ENCODE measurements around the gene DPY19L3. TPM values are rescaled to one million over a fixed set of nuclear protein-coding genes. Genes with fewer than 3 reads are reported as not detected.

The DPY19L3 gene
- total and polyA plus RNA-seq, 2 donors (not counting 1 experiment from before 2014, with no cell fraction given), result 18.8 to 24.2 TPM

GRCh38 chr19:32416749-32417456 is 11.3 kb downstream of the DPY19L3 start:
- H3K4me2 ChIP-seq (ENCODE audit: extremely low read depth, insufficient read depth, low read length), result no peak overlapping the region
- no peak for TF ChIP-seq CTCF (conservative IDR thresholded peaks at IDR 0.05 in 1 of 2, IDR thresholded peaks at IDR 0.05 in 1 of 2; ENCODE audit: low read depth in 1 of 2, low read length in 2 of 2)
- TF ChIP-seq EZH2 (IDR thresholded peaks at IDR 0.05; ENCODE audit: low read length, missing control alignments), result no peak
- peaks cover 2% of the 10 kb centered on the region for H3K36me3 ChIP-seq (ENCODE audit: control insufficient read depth, insufficient read depth, low read length)
- no peak overlapping the region for H3K9ac ChIP-seq (ENCODE audit: insufficient read depth, low read length)
- no peak overlapping the region for H3K27ac ChIP-seq (ENCODE audit: insufficient read depth, low read length)
- H3K9me3 ChIP-seq (ENCODE audit: control insufficient read depth, insufficient read depth, low read depth, low read length), result no peaks in the 10 kb centered on the region
- H3K4me1 ChIP-seq (ENCODE audit: control insufficient read depth, extremely low read depth, insufficient read depth, low read length), result peaks cover 2% of the 10 kb centered on the region
- DNase-seq (ENCODE audit: low read depth in 2 of 2), result peak in 1 of 2 donors; percentile 43
- no peak overlapping the region for H2AFZ ChIP-seq (ENCODE audit: low read length)
- no peak overlapping the region for H3K4me3 ChIP-seq (replicated peaks in 1 of 4; ENCODE audit: control extremely low read depth in 1 of 4, insufficient read depth in 1 of 4, low read depth in 3 of 4, low read length in 4 of 4)
- no peaks in the 10 kb centered on the region for H4K20me1 ChIP-seq (ENCODE audit: control insufficient read depth, extremely low read depth, insufficient read depth, low read length)
- no peaks in the 10 kb centered on the region for H3K79me2 ChIP-seq (ENCODE audit: control insufficient read depth, insufficient read depth, low read length)
- H3K27me3 ChIP-seq (ENCODE audit: control insufficient read depth, insufficient read depth, low read length), result no peaks in the 10 kb centered on the region

- Histone ChIP-seq H3K27ac (ENCODE audit: insufficient read depth, low read length) (no peak overlapping the region), H3K27me3 (ENCODE audit: control insufficient read depth, insufficient read depth, low read length) (no peaks in the 10 kb centered on the region), H3K4me1 (ENCODE audit: control insufficient read depth, extremely low read depth, insufficient read depth, low read length) (peaks cover 2% of the 10 kb centered on the region), H3K79me2 (ENCODE audit: control insufficient read depth, insufficient read depth, low read length) (no peaks in the 10 kb centered on the region), H3K4me3 (replicated peaks in 1 of 4; ENCODE audit: control extremely low read depth in 1 of 4, insufficient read depth in 1 of 4, low read depth in 3 of 4, low read length in 4 of 4) (no peak overlapping the region), H4K20me1 (ENCODE audit: control insufficient read depth, extremely low read depth, insufficient read depth, low read length) (no peaks in the 10 kb centered on the region), H3K9ac (ENCODE audit: insufficient read depth, low read length) (no peak overlapping the region), H3K36me3 (ENCODE audit: control insufficient read depth, insufficient read depth, low read length) (peaks cover 2% of the 10 kb centered on the region), H2AFZ (ENCODE audit: low read length) (no peak overlapping the region), H3K4me2 (ENCODE audit: extremely low read depth, insufficient read depth, low read length) (no peak overlapping the region), H3K9me3 (ENCODE audit: control insufficient read depth, insufficient read depth, low read depth, low read length) (no peaks in the 10 kb centered on the region)
- TF ChIP-seq EZH2 (IDR thresholded peaks at IDR 0.05; ENCODE audit: low read length, missing control alignments) (no peak), CTCF (conservative IDR thresholded peaks at IDR 0.05 in 1 of 2, IDR thresholded peaks at IDR 0.05 in 1 of 2; ENCODE audit: low read depth in 1 of 2, low read length in 2 of 2) (no peak)
- DNase-seq (ENCODE audit: low read depth in 2 of 2), result no peak
These were observed 12.6 kb downstream of the DPY19L3 start for GRCh38 chr19:32418155-32418554.

GRCh38 chr19:32421589-32422361 is 16.2 kb downstream of the DPY19L3 start:
- Histone ChIP-seq H3K4me1 (ENCODE audit: control insufficient read depth, extremely low read depth, insufficient read depth, low read length) (no peaks in the 10 kb centered on the region), H3K27ac (ENCODE audit: insufficient read depth, low read length) (no peak overlapping the region), H3K9me3 (ENCODE audit: control insufficient read depth, insufficient read depth, low read depth, low read length) (no peaks in the 10 kb centered on the region), H3K4me2 (ENCODE audit: extremely low read depth, insufficient read depth, low read length) (no peak overlapping the region), H3K27me3 (ENCODE audit: control insufficient read depth, insufficient read depth, low read length) (no peaks in the 10 kb centered on the region), H2AFZ (ENCODE audit: low read length) (no peak overlapping the region), H3K36me3 (ENCODE audit: control insufficient read depth, insufficient read depth, low read length) (no peaks in the 10 kb centered on the region), H3K79me2 (ENCODE audit: control insufficient read depth, insufficient read depth, low read length) (no peaks in the 10 kb centered on the region), H3K4me3 (replicated peaks in 1 of 4; ENCODE audit: control extremely low read depth in 1 of 4, insufficient read depth in 1 of 4, low read depth in 3 of 4, low read length in 4 of 4) (no peak overlapping the region), H4K20me1 (ENCODE audit: control insufficient read depth, extremely low read depth, insufficient read depth, low read length) (no peaks in the 10 kb centered on the region), H3K9ac (ENCODE audit: insufficient read depth, low read length) (no peak overlapping the region)
- TF ChIP-seq CTCF (conservative IDR thresholded peaks at IDR 0.05 in 1 of 2, IDR thresholded peaks at IDR 0.05 in 1 of 2; ENCODE audit: low read depth in 1 of 2, low read length in 2 of 2), result no peak
- TF ChIP-seq EZH2 (IDR thresholded peaks at IDR 0.05; ENCODE audit: low read length, missing control alignments), result no peak
- DNase-seq (ENCODE audit: low read depth in 2 of 2), result no peak

Measured in fibroblast of lung (primary cell).